ENCODE measurements around the gene RMND1. TPM values are rescaled to one million over a fixed set of nuclear protein-coding genes. Genes with fewer than 3 reads are reported as not detected.

The RMND1 gene
- polyA plus RNA-seq, 2 of the 4 experiments (the other 2 are of a cell fraction), result 11.7 to 13.1 TPM

DNA sequence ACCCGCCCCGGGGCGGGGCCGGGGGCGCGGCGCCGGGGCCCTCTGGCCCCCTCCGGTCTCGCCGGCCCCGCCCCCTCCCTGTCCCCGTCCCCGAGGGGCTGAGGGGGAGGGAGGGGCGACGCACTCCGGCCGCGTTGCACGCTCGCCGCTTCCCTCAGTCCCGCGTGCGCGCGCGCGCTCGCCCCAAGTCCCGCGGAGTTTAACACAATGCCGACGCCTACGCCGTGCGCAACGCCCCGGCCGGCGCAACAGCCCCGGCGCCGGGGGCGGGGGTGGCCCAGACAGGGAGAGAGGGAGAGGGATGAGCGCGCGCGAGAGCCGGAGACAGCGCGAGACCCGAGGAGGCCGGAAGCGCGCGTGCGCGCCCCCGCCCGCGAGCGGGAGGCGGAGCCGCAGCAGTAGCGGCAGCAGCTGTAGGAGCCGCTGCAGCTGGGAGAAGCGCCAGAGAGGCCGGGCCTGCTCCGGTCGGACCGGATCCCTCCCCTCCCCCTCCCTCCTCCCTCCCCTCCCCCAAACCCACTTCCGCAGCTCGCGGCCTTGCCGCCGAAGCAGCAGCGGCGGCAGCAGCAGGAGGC is 61.6 kb downstream of the RMND1 start (continued):
- TF ChIP-seq SMC3 (IDR thresholded peaks at IDR 0.05), result no peak
- no peak for TF ChIP-seq PHF8 (IDR thresholded peaks at IDR 0.05; ENCODE audit: borderline replicate concordance, low read depth)
- TF ChIP-seq RFX5 (IDR thresholded peaks at IDR 0.05), result no peak
- TF ChIP-seq RARB (CRISPR knock-in tag; IDR thresholded peaks at IDR 0.05), result no peak
- TF ChIP-seq, protein P1, sequence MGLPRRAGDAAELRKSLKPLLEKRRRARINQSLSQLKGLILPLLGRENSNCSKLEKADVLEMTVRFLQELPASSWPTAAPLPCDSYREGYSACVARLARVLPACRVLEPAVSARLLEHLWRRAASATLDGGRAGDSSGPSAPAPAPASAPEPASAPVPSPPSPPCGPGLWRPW (IDR thresholded peaks at IDR 0.05), result no peak

DNA sequence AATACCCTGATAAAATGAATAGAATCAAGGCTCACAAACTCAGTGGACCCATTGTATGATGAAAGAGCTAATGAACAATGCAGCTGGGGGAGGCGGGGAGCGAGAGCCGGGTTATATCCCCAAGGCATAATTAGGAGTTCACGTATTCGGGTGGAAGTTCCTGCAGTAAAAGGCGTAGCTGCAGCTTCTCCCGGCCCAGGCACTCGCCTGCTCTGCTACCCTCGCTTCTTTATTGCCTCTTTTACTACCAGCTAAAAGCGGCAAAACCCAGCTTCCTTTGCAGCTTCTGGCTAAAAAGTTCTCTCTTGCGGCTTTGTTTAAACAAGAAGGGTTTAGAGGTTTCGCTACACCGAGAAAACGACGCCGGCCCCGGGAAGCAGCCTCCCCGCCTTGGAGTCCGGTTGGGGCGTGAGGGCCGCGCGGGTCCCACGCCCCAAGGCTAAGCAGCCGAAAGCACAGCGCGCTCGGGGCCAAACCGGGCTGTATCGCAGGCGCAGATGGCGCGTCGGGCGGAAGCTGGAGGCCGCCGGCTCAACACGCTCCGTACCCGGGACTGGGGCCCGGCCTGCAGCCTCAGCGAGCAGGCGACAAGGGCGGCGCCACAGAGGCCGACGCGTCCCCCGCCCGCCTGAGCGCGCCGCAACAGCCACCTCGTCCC is 62.2 kb downstream of the RMND1 start:
- H3K27ac ChIP-seq, result peak overlapping the region; percentile 100
- peak overlapping the region; percentile 91 for H3K4me2 ChIP-seq
- ChIA-PET POLR2A (interaction anchor here (0.7 to 1.9 kb wide), 7 partner anchors 9 to 322 kb away, joined by 3 to 19 read pairs (median 3); partner anchors contain the start of gene RMND1), CTCF (interaction anchor here (1.1 kb wide), 1 partner anchor 16 kb away, joined by 3 read pairs; no protein-coding TSS in a partner anchor)
- H3K4me1 ChIP-seq, result peaks cover 33% of the 10 kb centered on the region
- ATAC-seq (peak; percentile 79 to 81), FAIRE-seq (no peak), DNase-seq (ENCODE audit: low read depth in 1 of 2, low spot score in 1 of 2) (peak in 1 of 2 experiments; percentile 13)
- no peaks in the 10 kb centered on the region for H3K9me3 ChIP-seq
- WGBS (ENCODE audit: missing lambda C conversion rate), result 2% methylated on average over 17 of the region's 54 CpGs
- H3K4me3 ChIP-seq, result peak overlapping the region; percentile 93
- TF ChIP-seq PHF8 (IDR thresholded peaks at IDR 0.05; ENCODE audit: borderline replicate concordance, low read depth), result peak; percentile 80; the same call in 1 of the 2 replicates
- TF ChIP-seq FOSL2 (IDR thresholded peaks at IDR 0.05), result no peak
- TF ChIP-seq FOSL2 (CRISPR knock-in tag; IDR thresholded peaks at IDR 0.05), result no peak
- TF ChIP-seq, protein P2, sequence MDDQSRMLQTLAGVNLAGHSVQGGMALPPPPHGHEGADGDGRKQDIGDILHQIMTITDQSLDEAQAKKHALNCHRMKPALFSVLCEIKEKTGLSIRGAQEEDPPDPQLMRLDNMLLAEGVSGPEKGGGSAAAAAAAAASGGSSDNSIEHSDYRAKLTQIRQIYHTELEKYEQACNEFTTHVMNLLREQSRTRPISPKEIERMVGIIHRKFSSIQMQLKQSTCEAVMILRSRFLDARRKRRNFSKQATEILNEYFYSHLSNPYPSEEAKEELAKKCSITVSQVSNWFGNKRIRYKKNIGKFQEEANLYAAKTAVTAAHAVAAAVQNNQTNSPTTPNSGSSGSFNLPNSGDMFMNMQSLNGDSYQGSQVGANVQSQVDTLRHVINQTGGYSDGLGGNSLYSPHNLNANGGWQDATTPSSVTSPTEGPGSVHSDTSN (IDR thresholded peaks at IDR 0.05), result 0 out of 2 replicates have a peak, but pooled peaks have one; percentile 18
- TF ChIP-seq, protein P3, sequence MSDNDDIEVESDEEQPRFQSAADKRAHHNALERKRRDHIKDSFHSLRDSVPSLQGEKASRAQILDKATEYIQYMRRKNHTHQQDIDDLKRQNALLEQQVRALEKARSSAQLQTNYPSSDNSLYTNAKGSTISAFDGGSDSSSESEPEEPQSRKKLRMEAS (IDR thresholded peaks at IDR 0.05), result 0 out of 2 replicates have a peak, but pooled peaks have one; percentile 40
- TF ChIP-seq POLR2A (IDR thresholded peaks at IDR 0.05; ENCODE audit: low read length), result peak; percentile 89
- no peak for TF ChIP-seq ZNF302 (CRISPR knock-in tag; IDR thresholded peaks at IDR 0.05)
- no peak for TF ChIP-seq TP53 (CRISPR knock-in tag; IDR thresholded peaks at IDR 0.05)
- TF ChIP-seq, protein P4, sequence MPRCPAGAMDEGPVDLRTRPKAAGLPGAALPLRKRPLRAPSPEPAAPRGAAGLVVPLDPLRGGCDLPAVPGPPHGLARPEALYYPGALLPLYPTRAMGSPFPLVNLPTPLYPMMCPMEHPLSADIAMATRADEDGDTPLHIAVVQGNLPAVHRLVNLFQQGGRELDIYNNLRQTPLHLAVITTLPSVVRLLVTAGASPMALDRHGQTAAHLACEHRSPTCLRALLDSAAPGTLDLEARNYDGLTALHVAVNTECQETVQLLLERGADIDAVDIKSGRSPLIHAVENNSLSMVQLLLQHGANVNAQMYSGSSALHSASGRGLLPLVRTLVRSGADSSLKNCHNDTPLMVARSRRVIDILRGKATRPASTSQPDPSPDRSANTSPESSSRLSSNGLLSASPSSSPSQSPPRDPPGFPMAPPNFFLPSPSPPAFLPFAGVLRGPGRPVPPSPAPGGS (IDR thresholded peaks at IDR 0.05), result peak; percentile 18; the same call in 1 of the 3 replicates
- no peak for TF ChIP-seq CEBPB (IDR thresholded peaks at IDR 0.05)

DNA sequence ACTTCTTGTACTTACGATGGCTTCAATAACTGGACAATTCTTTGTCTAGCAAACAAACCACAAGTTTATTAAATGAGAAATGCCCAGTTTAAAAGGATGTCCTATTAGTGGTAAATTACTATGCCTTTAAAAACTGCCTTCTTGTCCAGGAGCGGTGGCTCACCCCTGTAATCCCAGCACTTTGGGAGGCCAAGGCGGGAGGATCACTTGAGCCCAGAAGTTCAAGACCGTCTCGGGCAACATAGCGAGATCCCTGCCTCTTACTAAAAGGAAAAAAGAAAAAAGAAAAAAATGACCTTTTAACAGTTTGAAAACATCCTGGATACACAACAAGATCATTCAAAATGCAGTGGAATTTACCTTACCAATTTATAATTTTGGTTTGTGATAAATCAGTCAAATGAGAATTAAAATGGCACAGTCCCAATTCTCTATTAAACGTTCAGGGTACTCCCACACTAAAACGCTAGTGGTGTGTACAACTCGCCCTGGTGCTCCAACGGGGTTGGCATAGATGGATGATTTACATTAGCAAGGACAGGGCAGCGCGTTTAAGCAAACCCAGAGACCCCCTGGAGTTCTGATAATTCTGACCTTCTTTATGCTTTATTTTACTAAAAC is 62.8 kb downstream of the RMND1 start:
- FAIRE-seq (no peak), ATAC-seq (no peak), DNase-seq (ENCODE audit: low read depth in 1 of 2, low spot score in 1 of 2) (no peak)
- TF ChIP-seq EHMT2 (IDR thresholded peaks at IDR 0.05; ENCODE audit: low read depth) (no peak), CBX2 (IDR thresholded peaks at IDR 0.05; ENCODE audit: borderline replicate concordance, low read depth) (no peak), NPAS2 (CRISPR knock-in tag; IDR thresholded peaks at IDR 0.05; ENCODE audit: borderline replicate concordance) (no peak), JUN (IDR thresholded peaks at IDR 0.05) (no peak)
- Histone ChIP-seq H3K4me2 (peak overlapping the region; percentile 91), H3K4me1 (peaks cover 33% of the 10 kb centered on the region), H3K9me3 (no peaks in the 10 kb centered on the region), H3K4me3 (peak overlapping the region; percentile 93), H3K27ac (peak overlapping the region; percentile 100)
- ChIA-PET CTCF (no interaction called here), POLR2A (interaction anchor here (1.8 to 1.9 kb wide), 2 partner anchors 15 to 63 kb away, joined by 4 to 19 read pairs; partner anchors contain the start of gene RMND1)
- WGBS (ENCODE audit: missing lambda C conversion rate), result 41% methylated on average over 12 of the region's 12 CpGs
